Upper lobe of right lung (tissue), 1 donor: ENCODE results near the gene TOE1. TPM values are rescaled to one million over a fixed set of nuclear protein-coding genes. Genes with fewer than 3 reads are reported as not detected.
"Not testable (repeated sequence)": the region's sequence is repeated elsewhere in the genome, so short reads cannot be mapped to it uniquely, and the experiment has no call there.

Experiments used
- ATAC-seq: fragments of 200-7000 bp; cut with Tn5 transposase; one replicate; pipeline ENCODE4 v1.9.1; 2020; ENCODE audit warnings: mild to moderate bottlenecking, moderate library complexity
- DNase-seq: peaks from one replicate; pipeline ENCODE4 v3.0.0-alpha.2; 2020
- H3K27ac ChIP-seq: fragments of 200-600 bp; one replicate; pipeline ENCODE4 v1.8.0; 2022
- H3K27me3 ChIP-seq: fragments of 200-600 bp; one replicate; pipeline ENCODE4 v1.8.0; 2022; ENCODE audit warnings: mild to moderate bottlenecking
- H3K36me3 ChIP-seq: fragments of 200-600 bp; one replicate; pipeline ENCODE4 v1.8.0; 2022
- H3K4me1 ChIP-seq: fragments of 200-600 bp; one replicate; pipeline ENCODE4 v1.8.0; 2022
- H3K4me3 ChIP-seq: fragments of 200-600 bp; one replicate; pipeline ENCODE4 v1.8.0; 2022; ENCODE audit warnings: mild to moderate bottlenecking
- H3K9me3 ChIP-seq: fragments of 200-600 bp; one replicate; pipeline ENCODE4 v1.8.0; 2022
- CTCF ChIP-seq: fragments of 200-600 bp; IDR thresholded peaks from one replicate; pipeline ENCODE4 v1.8.0; 2022; ENCODE audit warnings: antibody characterized with exemption
- intact Hi-C: fragments of 100-400 bp; cut with DNase I; formaldehyde crosslinking; loops from one replicate; pipeline ENCODE4 v1.11.0; 2022
- total RNA-seq: library from RNA; stranded (reverse); fragmentation: NEBNext Ultra II Directional; extraction: Animal tissue kit (Norgen Biotek cat#: 25700); gene quantifications from one replicate; pipeline ENCODE4 v1.2.1, GENCODE V29; 2021
- donor health status: DM: no; HTN: yes; CAD: no; lungs with severe emphysema.

TOE1 gene
- total RNA-seq, 1 donor from 2014 or later = 8.2 TPM

GRCh38 chr1:45378184-45378583 is 38.2 kb downstream of the TOE1 start:
- Histone ChIP-seq H3K36me3 (no peaks in the 10 kb centered on the region), H3K27me3 (no peaks in the 10 kb centered on the region), H3K4me3 (no peak overlapping the region), H3K4me1 (no peaks in the 10 kb centered on the region), H3K9me3 (no peaks in the 10 kb centered on the region), H3K27ac (no peak overlapping the region)
- ATAC-seq (no peak), DNase-seq (no peak)
- intact Hi-C loops = no loop called here
- no peak for TF ChIP-seq CTCF

- Histone ChIP-seq H3K36me3 (no peaks in the 10 kb centered on the region), H3K27ac (no peak overlapping the region), H3K4me1 (no peaks in the 10 kb centered on the region), H3K4me3 (no peak overlapping the region), H3K27me3 (no peaks in the 10 kb centered on the region), H3K9me3 (no peaks in the 10 kb centered on the region)
- ATAC-seq (no peak), DNase-seq (no peak)
- no peak for TF ChIP-seq CTCF
- intact Hi-C loops = no loop called here
These were observed 39.6 kb downstream of the TOE1 start for GRCh38 chr1:45379524-45379923.

GRCh38 chr1:45380125-45380524 is 40.2 kb downstream of the TOE1 start:
- no peak overlapping the region for H3K27ac ChIP-seq
- no peaks in the 10 kb centered on the region for H3K9me3 ChIP-seq
- no peaks in the 10 kb centered on the region for H3K27me3 ChIP-seq
- no peaks in the 10 kb centered on the region for H3K36me3 ChIP-seq
- no peak for TF ChIP-seq CTCF
- no peak overlapping the region for H3K4me3 ChIP-seq
- intact Hi-C loops = no loop called here
- DNase-seq = no peak
- H3K4me1 ChIP-seq = no peaks in the 10 kb centered on the region
- ATAC-seq = no peak

GRCh38 chr1:45380730-45381129 is 40.8 kb downstream of the TOE1 start:
- ATAC-seq = no peak
- TF ChIP-seq CTCF = no peak

GRCh38 chr1:45381243-45381642 is 41.3 kb downstream of the TOE1 start:
- intact Hi-C loops = no loop called here
- TF ChIP-seq CTCF = no peak
- Histone ChIP-seq H3K27ac (no peak overlapping the region), H3K4me1 (no peaks in the 10 kb centered on the region), H3K36me3 (no peaks in the 10 kb centered on the region), H3K9me3 (no peaks in the 10 kb centered on the region), H3K27me3 (no peaks in the 10 kb centered on the region), H3K4me3 (no peak overlapping the region)
- DNase-seq (no peak), ATAC-seq (no peak)

More at GRCh38 chr1:45380730-45381129, 40.8 kb downstream of the TOE1 start:
- H3K36me3 ChIP-seq = no peaks in the 10 kb centered on the region
- H3K4me1 ChIP-seq = no peaks in the 10 kb centered on the region
- no peaks in the 10 kb centered on the region for H3K9me3 ChIP-seq
- DNase-seq = no peak
- intact Hi-C loops = no loop called here
- H3K27me3 ChIP-seq = no peaks in the 10 kb centered on the region
- H3K27ac ChIP-seq = no peak overlapping the region
- no peak overlapping the region for H3K4me3 ChIP-seq

- Histone ChIP-seq H3K9me3 (no peaks in the 10 kb centered on the region), H3K4me3 (no peak overlapping the region), H3K4me1 (no peaks in the 10 kb centered on the region), H3K27ac (no peak overlapping the region), H3K36me3 (no peaks in the 10 kb centered on the region), H3K27me3 (no peaks in the 10 kb centered on the region)
- intact Hi-C loops = no loop called here
- DNase-seq (no peak), ATAC-seq (no peak)
- no peak for TF ChIP-seq CTCF
These were observed 43.2 kb downstream of the TOE1 start for GRCh38 chr1:45383191-45383590.

- H3K27me3 ChIP-seq, H3K36me3 ChIP-seq, intact Hi-C loops, H3K4me1 ChIP-seq, ATAC-seq, H3K27ac ChIP-seq, DNase-seq, H3K4me3 ChIP-seq, H3K9me3 ChIP-seq: not testable (repeated sequence)
These were observed 44.2 kb downstream of the TOE1 start for GRCh38 chr1:45384213-45384612.
